ENCODE results near the gene SLC24A3.

GRCh38 chr20:19193349-19193748 is 19.1 kb upstream of the SLC24A3 start:
- TF ChIP-seq EZH2 (IDR thresholded peaks at IDR 0.05; ENCODE audit: borderline replicate concordance, low read depth, low read length, poor library complexity, severe bottlenecking) = no peak
- TF ChIP-seq, protein P1, sequence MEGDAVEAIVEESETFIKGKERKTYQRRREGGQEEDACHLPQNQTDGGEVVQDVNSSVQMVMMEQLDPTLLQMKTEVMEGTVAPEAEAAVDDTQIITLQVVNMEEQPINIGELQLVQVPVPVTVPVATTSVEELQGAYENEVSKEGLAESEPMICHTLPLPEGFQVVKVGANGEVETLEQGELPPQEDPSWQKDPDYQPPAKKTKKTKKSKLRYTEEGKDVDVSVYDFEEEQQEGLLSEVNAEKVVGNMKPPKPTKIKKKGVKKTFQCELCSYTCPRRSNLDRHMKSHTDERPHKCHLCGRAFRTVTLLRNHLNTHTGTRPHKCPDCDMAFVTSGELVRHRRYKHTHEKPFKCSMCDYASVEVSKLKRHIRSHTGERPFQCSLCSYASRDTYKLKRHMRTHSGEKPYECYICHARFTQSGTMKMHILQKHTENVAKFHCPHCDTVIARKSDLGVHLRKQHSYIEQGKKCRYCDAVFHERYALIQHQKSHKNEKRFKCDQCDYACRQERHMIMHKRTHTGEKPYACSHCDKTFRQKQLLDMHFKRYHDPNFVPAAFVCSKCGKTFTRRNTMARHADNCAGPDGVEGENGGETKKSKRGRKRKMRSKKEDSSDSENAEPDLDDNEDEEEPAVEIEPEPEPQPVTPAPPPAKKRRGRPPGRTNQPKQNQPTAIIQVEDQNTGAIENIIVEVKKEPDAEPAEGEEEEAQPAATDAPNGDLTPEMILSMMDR (conservative IDR thresholded peaks at IDR 0.05; ENCODE audit: low read depth, low read length) = no peak
